ENCODE results near the gene HIGD1C. TPM values are rescaled to one million over a fixed set of nuclear protein-coding genes. Genes with fewer than 3 reads are reported as not detected.

Gene HIGD1C
- total RNA-seq, 1 donor from 2014 or later = not detected

- H3K27me3 Mint-ChIP-seq (ENCODE audit: unreplicated experiment) = no peaks in the 10 kb centered on the region
- TF ChIP-seq, protein P1, sequence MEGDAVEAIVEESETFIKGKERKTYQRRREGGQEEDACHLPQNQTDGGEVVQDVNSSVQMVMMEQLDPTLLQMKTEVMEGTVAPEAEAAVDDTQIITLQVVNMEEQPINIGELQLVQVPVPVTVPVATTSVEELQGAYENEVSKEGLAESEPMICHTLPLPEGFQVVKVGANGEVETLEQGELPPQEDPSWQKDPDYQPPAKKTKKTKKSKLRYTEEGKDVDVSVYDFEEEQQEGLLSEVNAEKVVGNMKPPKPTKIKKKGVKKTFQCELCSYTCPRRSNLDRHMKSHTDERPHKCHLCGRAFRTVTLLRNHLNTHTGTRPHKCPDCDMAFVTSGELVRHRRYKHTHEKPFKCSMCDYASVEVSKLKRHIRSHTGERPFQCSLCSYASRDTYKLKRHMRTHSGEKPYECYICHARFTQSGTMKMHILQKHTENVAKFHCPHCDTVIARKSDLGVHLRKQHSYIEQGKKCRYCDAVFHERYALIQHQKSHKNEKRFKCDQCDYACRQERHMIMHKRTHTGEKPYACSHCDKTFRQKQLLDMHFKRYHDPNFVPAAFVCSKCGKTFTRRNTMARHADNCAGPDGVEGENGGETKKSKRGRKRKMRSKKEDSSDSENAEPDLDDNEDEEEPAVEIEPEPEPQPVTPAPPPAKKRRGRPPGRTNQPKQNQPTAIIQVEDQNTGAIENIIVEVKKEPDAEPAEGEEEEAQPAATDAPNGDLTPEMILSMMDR (IDR thresholded peaks at IDR 0.05) = no peak
- H3K4me3 Mint-ChIP-seq (ENCODE audit: unreplicated experiment) = no peak overlapping the region
- H3K27ac Mint-ChIP-seq (ENCODE audit: unreplicated experiment) = no peak overlapping the region
- H3K36me3 Mint-ChIP-seq (ENCODE audit: unreplicated experiment) = peaks cover 28% of the 10 kb centered on the region
- no peaks in the 10 kb centered on the region for H3K9me3 Mint-ChIP-seq (ENCODE audit: unreplicated experiment)
- peaks cover 26% of the 10 kb centered on the region for H3K4me1 Mint-ChIP-seq (ENCODE audit: unreplicated experiment)
- no peak for DNase-seq (ENCODE audit: extremely low spot score, unreplicated experiment)
These were observed 35.7 kb downstream of the HIGD1C start for GRCh38 chr12:50988051-50988450.

DNA sequence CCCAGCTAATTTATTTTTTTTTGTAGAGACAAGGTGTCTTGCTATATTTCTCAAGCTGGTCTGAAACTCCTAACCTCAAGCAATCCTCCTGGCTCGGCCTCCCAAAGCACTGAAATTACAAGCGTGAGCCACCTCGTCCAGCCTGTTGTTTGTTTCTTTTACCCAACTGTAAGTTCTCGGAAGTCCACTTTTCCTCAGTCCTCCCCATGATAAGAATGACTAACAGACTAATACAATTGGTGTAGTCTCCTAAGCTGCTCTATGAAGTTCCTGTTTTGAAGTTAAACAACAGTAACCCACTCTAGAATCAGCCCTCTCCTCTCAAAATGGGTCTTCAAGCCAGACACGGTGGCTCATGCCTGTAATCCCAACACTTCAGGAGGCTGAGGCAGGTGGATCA lies 36.5 kb downstream of the HIGD1C start:
- Mint-ChIP-seq H3K36me3 (ENCODE audit: unreplicated experiment) (peaks cover 28% of the 10 kb centered on the region), H3K4me1 (ENCODE audit: unreplicated experiment) (peaks cover 26% of the 10 kb centered on the region), H3K4me3 (ENCODE audit: unreplicated experiment) (no peak overlapping the region), H3K9me3 (ENCODE audit: unreplicated experiment) (no peaks in the 10 kb centered on the region), H3K27me3 (ENCODE audit: unreplicated experiment) (no peaks in the 10 kb centered on the region), H3K27ac (ENCODE audit: unreplicated experiment) (no peak overlapping the region)
- DNase-seq (ENCODE audit: extremely low spot score, unreplicated experiment) = no peak
- TF ChIP-seq, protein P1 (IDR thresholded peaks at IDR 0.05) = no peak

DNA sequence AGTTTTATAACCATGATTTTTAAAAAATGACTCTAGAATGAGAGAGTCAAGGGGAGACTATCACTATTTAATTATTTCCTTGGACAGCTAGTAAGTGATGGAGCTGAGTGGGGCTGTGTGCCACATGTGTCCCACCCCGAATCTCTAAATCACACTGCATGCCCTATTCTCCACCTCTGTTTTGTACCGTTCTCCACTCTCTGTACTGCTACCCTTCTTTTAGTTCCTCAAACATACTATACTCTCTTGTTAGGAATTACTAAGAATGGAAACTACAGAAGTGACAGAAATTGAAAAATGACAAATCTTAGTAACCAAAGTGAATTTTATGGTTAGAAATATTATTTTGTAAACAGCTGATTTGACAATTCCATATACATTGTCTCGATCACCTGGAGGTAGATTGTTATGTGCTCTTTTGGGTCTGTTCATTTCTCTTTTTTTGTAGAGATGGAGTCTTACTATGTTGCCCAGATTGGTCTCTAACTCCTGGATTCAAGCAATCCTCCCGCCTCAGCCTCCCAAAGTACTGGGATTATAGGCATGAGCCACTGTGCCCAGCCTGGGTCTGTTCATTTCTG lies 37.9 kb downstream of the HIGD1C start:
- Mint-ChIP-seq H3K4me3 (ENCODE audit: unreplicated experiment) (no peak overlapping the region), H3K27ac (ENCODE audit: unreplicated experiment) (no peak overlapping the region), H3K4me1 (ENCODE audit: unreplicated experiment) (peaks cover 16% of the 10 kb centered on the region), H3K36me3 (ENCODE audit: unreplicated experiment) (peaks cover 38% of the 10 kb centered on the region), H3K9me3 (ENCODE audit: unreplicated experiment) (no peaks in the 10 kb centered on the region), H3K27me3 (ENCODE audit: unreplicated experiment) (no peaks in the 10 kb centered on the region)
- TF ChIP-seq, protein P1 (IDR thresholded peaks at IDR 0.05) = no peak
- DNase-seq (ENCODE audit: extremely low spot score, unreplicated experiment) = no peak

DNA sequence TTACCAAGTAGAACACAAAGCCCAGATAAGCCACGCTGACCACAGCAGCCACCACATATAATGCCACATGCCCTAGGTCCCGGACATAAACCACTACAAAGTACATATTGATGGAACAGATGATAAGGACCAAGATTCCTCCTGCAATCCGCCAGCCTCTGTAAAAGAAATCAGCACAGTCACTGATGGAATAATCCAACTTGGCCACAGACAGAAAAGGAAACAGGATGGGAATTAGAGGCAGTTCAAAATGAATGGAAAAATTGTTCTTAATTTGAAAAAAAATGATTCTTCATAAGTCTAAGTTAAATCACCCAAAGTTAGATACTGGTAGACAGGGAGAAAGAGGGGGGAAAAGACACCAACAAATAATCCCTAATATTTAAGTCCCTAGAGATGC lies 38.4 kb downstream of the HIGD1C start:
- TF ChIP-seq, protein P1 (IDR thresholded peaks at IDR 0.05) = no peak
- DNase-seq (ENCODE audit: extremely low spot score, unreplicated experiment) = no peak
- Mint-ChIP-seq H3K27me3 (ENCODE audit: unreplicated experiment) (no peaks in the 10 kb centered on the region), H3K4me3 (ENCODE audit: unreplicated experiment) (no peak overlapping the region), H3K36me3 (ENCODE audit: unreplicated experiment) (peaks cover 43% of the 10 kb centered on the region), H3K4me1 (ENCODE audit: unreplicated experiment) (peaks cover 10% of the 10 kb centered on the region), H3K9me3 (ENCODE audit: unreplicated experiment) (no peaks in the 10 kb centered on the region), H3K27ac (ENCODE audit: unreplicated experiment) (no peak overlapping the region)

DNA sequence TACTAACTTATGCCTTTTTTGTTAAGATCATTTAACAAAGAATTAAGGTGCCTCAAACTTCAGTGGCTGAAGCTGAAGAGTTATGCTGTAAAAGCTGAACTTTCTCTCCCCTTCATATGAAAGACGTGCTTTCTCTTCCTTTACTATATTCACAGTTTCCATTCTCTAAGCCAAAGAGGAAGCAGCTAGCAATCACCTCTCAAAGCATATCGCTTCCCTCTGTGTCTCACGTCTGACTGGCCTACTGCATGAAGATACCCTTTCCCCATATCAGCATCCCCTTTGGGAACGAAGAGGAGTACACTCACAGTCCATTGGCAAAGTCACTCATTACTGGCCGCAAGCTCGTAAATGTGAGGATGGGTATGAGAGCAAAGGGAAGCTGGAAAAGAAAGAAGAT lies 38.9 kb downstream of the HIGD1C start:
- TF ChIP-seq, protein P1 (IDR thresholded peaks at IDR 0.05) = no peak
- no peak for DNase-seq (ENCODE audit: extremely low spot score, unreplicated experiment)
- H3K27ac Mint-ChIP-seq (ENCODE audit: unreplicated experiment) = no peak overlapping the region
- no peaks in the 10 kb centered on the region for H3K27me3 Mint-ChIP-seq (ENCODE audit: unreplicated experiment)
- no peak overlapping the region for H3K4me3 Mint-ChIP-seq (ENCODE audit: unreplicated experiment)
- H3K4me1 Mint-ChIP-seq (ENCODE audit: unreplicated experiment) = peaks cover 7% of the 10 kb centered on the region
- no peaks in the 10 kb centered on the region for H3K9me3 Mint-ChIP-seq (ENCODE audit: unreplicated experiment)
- H3K36me3 Mint-ChIP-seq (ENCODE audit: unreplicated experiment) = peaks cover 43% of the 10 kb centered on the region
